Breast epithelium (tissue), 4 donors: ENCODE measurements around the gene NACC2. TPM values are rescaled to one million over a fixed set of nuclear protein-coding genes. Genes with fewer than 3 reads are reported as not detected.

Source experiments
- DNase-seq, 2 donors: peaks; one replicate each; pipeline ENCODE4 v3.0.0-alpha.2; 2019; ENCODE audit warnings: low spot score in 2 of 2
- H3K27ac ChIP-seq, 2 donors: fragments of 200-600 bp; sonication (generic) in 1 of 2; one replicate each; pipeline ENCODE4 v1.5.1; 2016 to 2019; ENCODE audit warnings: mild to moderate bottlenecking in 1 of 2
- H3K27me3 ChIP-seq, 2 donors: fragments of 200-600 bp; sonication (generic) in 1 of 2; one replicate each; pipeline versions ENCODE4 v1.5.1 to v1.6.0; 2017 to 2019; ENCODE audit warnings: control low read depth in 1 of 2, mild to moderate bottlenecking in 1 of 2
- H3K36me3 ChIP-seq: fragments of 200-600 bp; one replicate; pipeline ENCODE4 v1.5.1; 2019
- H3K4me1 ChIP-seq, 2 donors: fragments of 200-600 bp; sonication (generic); one replicate each; pipeline ENCODE4 v1.5.1; 2016 to 2019; ENCODE audit warnings: control low read depth in 1 of 2
- H3K4me3 ChIP-seq, 3 donors: fragments of 200-600 bp; sonication (generic); 1 replicate in 2 of 3; 2 replicates in 1 of 3; pipeline ENCODE4 v1.5.1; 2016 to 2019; ENCODE audit warnings: mild to moderate bottlenecking in 3 of 3, moderate library complexity in 2 of 3
- H3K9me3 ChIP-seq, 2 donors: fragments of 200-600 bp; sonication (generic) in 1 of 2; one replicate each; pipeline ENCODE4 v1.5.1; 2016 to 2019; ENCODE audit warnings: control low read depth in 1 of 2
- CTCF ChIP-seq, 3 donors: fragments of 450-650 bp; IDR thresholded peaks; one replicate each; pipeline ENCODE4 v1.5.1; 2016 to 2017; ENCODE audit warnings: antibody characterized with exemption in 3 of 3, mild to moderate bottlenecking in 3 of 3, moderate library complexity in 3 of 3
- POLR2A ChIP-seq: fragments of 450-650 bp; IDR thresholded peaks from one replicate; pipeline ENCODE4 v1.6.1; 2016; ENCODE audit warnings: antibody characterized with exemption, mild to moderate bottlenecking, moderate library complexity
- POLR2AphosphoS5 ChIP-seq, 3 donors: sonication (generic); formaldehyde crosslinking; IDR thresholded peaks; one replicate each; pipeline ENCODE4 v1.6.1; 2017; ENCODE audit warnings: antibody characterized with exemption in 3 of 3
- intact Hi-C: fragments of 100-400 bp; cut with DNase I; formaldehyde crosslinking; loops from one replicate; pipeline ENCODE4 v1.15.1; 2023; ENCODE audit warnings: low total_unique reads
- total RNA-seq, 3 donors: library from RNA; depleted of rRNA; stranded (reverse); fragments of >200 nt; gene quantifications; one replicate each; pipeline ENCODE4 v1.1.0, GENCODE V29; 2016

Gene NACC2
- total RNA-seq, 3 donors from 2014 or later, result 14.0 to 24.2 (median 19.3) TPM

- peak overlapping the region in 2 of 3 donors; percentile 2 to 18 for H3K4me3 ChIP-seq
- peak overlapping the region in 1 of 2 donors; percentile 68 for H3K27ac ChIP-seq
- intact Hi-C loops, result no loop called here
Measured at GRCh38 chr9:136086213-136086881, 8.7 kb downstream of the NACC2 start.

GRCh38 chr9:136085815-136086212, 9.3 kb downstream of the NACC2 start:
- TF ChIP-seq POLR2AphosphoS5 (IDR thresholded peaks at IDR 0.05) (no peak), CTCF (IDR thresholded peaks at IDR 0.05) (no peak), POLR2A (no peak)
- Histone ChIP-seq H3K4me1 (peaks cover 9 to 28% of the 10 kb centered on the region in 2 donors), H3K9me3 (no peaks in the 10 kb centered on the region), H3K27ac (peak overlapping the region in 1 of 2 donors; percentile 68), H3K27me3 (no peaks in the 10 kb centered on the region), H3K36me3 (no peaks in the 10 kb centered on the region), H3K4me3 (peak overlapping the region in 2 of 3 donors; percentile 2 to 18)
- DNase-seq, result peak in 1 of 2 donors; percentile 45
- intact Hi-C loops, result no loop called here

More at GRCh38 chr9:136086213-136086881, 8.7 kb downstream of the NACC2 start:
- peaks cover 9 to 31% of the 10 kb centered on the region in 2 donors for H3K4me1 ChIP-seq
- DNase-seq, result no peak
- no peaks in the 10 kb centered on the region for H3K27me3 ChIP-seq
- H3K9me3 ChIP-seq, result no peaks in the 10 kb centered on the region
- H3K36me3 ChIP-seq, result no peaks in the 10 kb centered on the region
- TF ChIP-seq POLR2AphosphoS5 (IDR thresholded peaks at IDR 0.05) (no peak), POLR2A (no peak)

GRCh38 chr9:136084063-136084944, 10.8 kb downstream of the NACC2 start:
- no peaks in the 10 kb centered on the region for H3K9me3 ChIP-seq
- TF ChIP-seq POLR2AphosphoS5 (IDR thresholded peaks at IDR 0.05) (no peak), CTCF (IDR thresholded peaks at IDR 0.05) (no peak), POLR2A (no peak)
- no peak overlapping the region for H3K27ac ChIP-seq
- no peak for DNase-seq
- H3K27me3 ChIP-seq, result no peaks in the 10 kb centered on the region
- intact Hi-C loops, result no loop called here
- no peak overlapping the region for H3K4me3 ChIP-seq
- no peaks in the 10 kb centered on the region for H3K36me3 ChIP-seq
- H3K4me1 ChIP-seq, result peaks cover 10 to 20% of the 10 kb centered on the region in 2 donors

- no peaks in the 10 kb centered on the region for H3K27me3 ChIP-seq
- H3K4me3 ChIP-seq, result no peak overlapping the region
- H3K36me3 ChIP-seq, result no peaks in the 10 kb centered on the region
- H3K27ac ChIP-seq, result no peak overlapping the region
- no peak for TF ChIP-seq CTCF (IDR thresholded peaks at IDR 0.05)
- TF ChIP-seq POLR2A, result no peak
- TF ChIP-seq POLR2AphosphoS5 (IDR thresholded peaks at IDR 0.05), result no peak
- H3K4me1 ChIP-seq, result peaks cover 10 to 16% of the 10 kb centered on the region in 2 donors
- no peaks in the 10 kb centered on the region for H3K9me3 ChIP-seq
- intact Hi-C loops, result no loop called here
- no peak for DNase-seq
Measured at GRCh38 chr9:136083558-136084062, 11.5 kb downstream of the NACC2 start.

- H3K36me3 ChIP-seq, result no peaks in the 10 kb centered on the region
- intact Hi-C loops, result no loop called here
- peaks cover 10 to 15% of the 10 kb centered on the region in 2 donors for H3K4me1 ChIP-seq
- no peak overlapping the region for H3K4me3 ChIP-seq
- DNase-seq, result no peak
- H3K27ac ChIP-seq, result no peak overlapping the region
- H3K27me3 ChIP-seq, result no peaks in the 10 kb centered on the region
- TF ChIP-seq CTCF (IDR thresholded peaks at IDR 0.05) (no peak), POLR2AphosphoS5 (IDR thresholded peaks at IDR 0.05) (no peak)
- H3K9me3 ChIP-seq, result no peaks in the 10 kb centered on the region
Measured at GRCh38 chr9:136082496-136083361, 12.4 kb downstream of the NACC2 start.
